Neural progenitor cell (in vitro differentiated cells): ENCODE results near the gene LRP1. TPM values are rescaled to one million over a fixed set of nuclear protein-coding genes. Genes with fewer than 3 reads are reported as not detected.

Source experiments
- DNase-seq: peaks from one replicate; pipeline ENCODE4 v3.0.0-alpha.2; 2016; ENCODE audit warnings: low spot score
- H2AFZ ChIP-seq: fragments of 200-600 bp; sonication (generic); replicated peaks from 2 replicates; pipeline ENCODE4 v1.6.1; 2016; ENCODE audit warnings: antibody characterized with exemption
- H3F3A ChIP-seq: fragments of 200-600 bp; sonication (generic); 2 replicates; pipeline ENCODE4 v1.6.1; 2016; ENCODE audit warnings: antibody characterized with exemption, low read depth
- H3K27ac ChIP-seq: fragments of 200-600 bp; sonication (generic); 2 replicates; pipeline ENCODE4 v1.5.1; 2016; ENCODE audit warnings: mild to moderate bottlenecking
- H3K27me3 ChIP-seq: fragments of 200-600 bp; sonication (generic); 2 replicates; pipeline ENCODE4 v1.6.1; 2016; ENCODE audit warnings: mild to moderate bottlenecking, moderate library complexity
- H3K36me3 ChIP-seq: fragments of 200-600 bp; sonication (generic); 2 replicates; pipeline ENCODE4 v1.5.1; 2016
- H3K4me1 ChIP-seq: fragments of 200-600 bp; sonication (generic); 2 replicates; pipeline ENCODE4 v1.6.1; 2016; ENCODE audit warnings: mixed run types
- H3K4me2 ChIP-seq: fragments of 200-600 bp; sonication (generic); 2 replicates; pipeline ENCODE4 v1.6.1; 2016
- H3K4me3 ChIP-seq: fragments of 200-600 bp; sonication (generic); 2 replicates; pipeline ENCODE4 v1.5.1; 2016
- H3K79me2 ChIP-seq: fragments of 200-600 bp; sonication (generic); 2 replicates; pipeline ENCODE4 v1.6.1; 2016; ENCODE audit warnings: low read depth
- H3K9ac ChIP-seq: fragments of 200-600 bp; sonication (generic); 2 replicates; pipeline ENCODE4 v1.6.1; 2016
- H3K9me3 ChIP-seq: fragments of 200-600 bp; sonication (generic); 2 replicates; pipeline ENCODE4 v1.5.1; 2016; ENCODE audit warnings: low read depth
- H4K20me1 ChIP-seq: fragments of 200-600 bp; sonication (generic); 2 replicates; pipeline ENCODE4 v1.6.1; 2016; ENCODE audit warnings: low read depth
- H3K27ac Mint-ChIP-seq: 3 replicates; pipeline ENCODE4 v1.8.0; 2021; ENCODE audit warnings: mixed read lengths
- H3K27me3 Mint-ChIP-seq: 2 replicates; pipeline ENCODE4 v1.8.0; 2022; ENCODE audit warnings: low read depth, mild to moderate bottlenecking, inconsistent platforms, moderate library complexity, mixed read lengths; ENCODE audit not compliant: insufficient read depth
- H3K36me3 Mint-ChIP-seq: 3 replicates; pipeline ENCODE4 v1.8.0; 2021; ENCODE audit warnings: mixed read lengths
- H3K4me1 Mint-ChIP-seq: 3 replicates; pipeline ENCODE4 v1.8.0; 2021; ENCODE audit warnings: mixed read lengths
- H3K4me3 Mint-ChIP-seq: 3 replicates; pipeline ENCODE4 v1.8.0; 2021; ENCODE audit warnings: mild to moderate bottlenecking, moderate library complexity, mixed read lengths
- H3K9me3 Mint-ChIP-seq: 3 replicates; pipeline ENCODE4 v1.8.0; 2020; ENCODE audit warnings: mixed read lengths
- CTCF ChIP-seq: fragments of 200-600 bp; sonication (generic); IDR thresholded peaks from 2 replicates; pipeline ENCODE4 v1.5.1; 2017; ENCODE audit warnings: antibody characterized with exemption, mild to moderate bottlenecking
- EZH2 ChIP-seq: fragments of 200-600 bp; sonication (generic); IDR thresholded peaks from 2 replicates; pipeline ENCODE4 v1.6.1; 2017; ENCODE audit warnings: antibody characterized with exemption, mild to moderate bottlenecking, moderate library complexity
- EZH2phosphoT487 ChIP-seq: fragments of 200-600 bp; sonication (generic); IDR thresholded peaks from 2 replicates; pipeline ENCODE4 v1.6.1; 2017; ENCODE audit warnings: antibody characterized with exemption
- total RNA-seq: library from RNA; depleted of rRNA; stranded (reverse); fragments of >200 nt; gene quantifications from 2 replicates; pipeline ENCODE4 v1.2.3, GENCODE V29; 2015; ENCODE audit warnings: low replicate concordance

Gene LRP1
- total RNA-seq, 1 donor from 2014 or later = 13.9 TPM

DNA sequence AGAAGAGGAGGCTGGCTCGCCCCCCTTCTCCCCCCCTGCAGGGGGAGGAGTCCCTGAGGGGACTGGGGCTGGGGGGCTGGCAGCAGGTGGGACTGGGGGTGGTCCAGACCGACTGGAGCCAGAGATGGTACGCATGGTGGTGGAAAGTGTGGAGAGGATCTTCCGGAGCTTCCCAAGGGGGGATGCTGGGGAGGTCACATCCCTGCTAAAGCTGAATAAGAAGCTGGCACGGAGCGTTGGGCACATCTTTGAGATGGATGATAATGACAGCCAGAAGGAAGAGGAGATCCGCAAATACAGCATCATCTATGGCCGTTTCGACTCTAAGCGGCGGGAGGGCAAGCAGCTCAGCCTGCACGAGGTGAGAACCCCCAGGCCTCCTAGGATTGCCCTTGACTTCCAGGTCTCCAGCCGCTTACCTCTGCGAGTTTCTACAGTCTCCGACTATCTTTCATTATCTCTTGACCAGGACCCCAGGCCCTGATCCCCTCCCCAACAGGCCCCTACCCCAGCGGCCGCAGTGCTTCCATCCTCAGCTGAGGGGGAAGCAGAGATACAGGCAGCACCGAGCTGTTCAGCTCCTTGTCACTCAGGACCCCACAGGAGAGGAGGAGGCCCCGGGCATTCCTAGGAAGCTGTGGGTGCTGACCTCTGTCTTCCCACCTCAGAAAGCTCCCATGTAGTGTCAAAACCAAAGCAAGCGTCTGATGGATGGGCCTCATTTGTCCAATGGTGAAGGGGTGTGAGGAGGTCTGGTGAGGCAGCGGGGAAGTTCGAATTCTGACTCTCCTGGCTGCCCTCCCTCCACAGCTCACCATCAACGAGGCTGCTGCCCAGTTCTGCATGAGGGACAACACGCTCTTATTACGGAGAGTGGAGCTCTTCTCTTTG, 36.4 kb upstream of the LRP1 start:
- H3K4me1 ChIP-seq = peaks cover 17% of the 10 kb centered on the region
- H3K79me2 ChIP-seq = peaks cover 28% of the 10 kb centered on the region
- TF ChIP-seq EZH2phosphoT487 (no peak), EZH2 (no peak), CTCF (no peak)
- DNase-seq = no peak
- Mint-ChIP-seq H3K4me1 (peaks cover 60% of the 10 kb centered on the region), H3K9me3 (no peaks in the 10 kb centered on the region), H3K4me3 (peak overlapping the region; percentile 95), H3K27me3 (peaks cover 11% of the 10 kb centered on the region), H3K27ac (no peak overlapping the region), H3K36me3 (peaks cover 27% of the 10 kb centered on the region)
- H3K27me3 ChIP-seq = no peaks in the 10 kb centered on the region
- no peaks in the 10 kb centered on the region for H3K36me3 ChIP-seq
- no peaks in the 10 kb centered on the region for H3K9me3 ChIP-seq
- peaks cover 38% of the 10 kb centered on the region for H4K20me1 ChIP-seq
- H3K27ac ChIP-seq = no peak overlapping the region
- peaks cover 31% of the 10 kb centered on the region for H3F3A ChIP-seq
- no peak overlapping the region for H2AFZ ChIP-seq
- H3K4me2 ChIP-seq = no peak overlapping the region
- H3K9ac ChIP-seq = no peak overlapping the region
- no peak overlapping the region for H3K4me3 ChIP-seq

GRCh38 chr12:57092529-57092862, 35.8 kb upstream of the LRP1 start:
- Mint-ChIP-seq H3K4me1 (peaks cover 60% of the 10 kb centered on the region), H3K4me3 (peak overlapping the region; percentile 77), H3K27ac (peak overlapping the region; percentile 74), H3K36me3 (peaks cover 32% of the 10 kb centered on the region), H3K27me3 (peaks cover 11% of the 10 kb centered on the region), H3K9me3 (no peaks in the 10 kb centered on the region)
- peaks cover 38% of the 10 kb centered on the region for H4K20me1 ChIP-seq
- H3K4me2 ChIP-seq = no peak overlapping the region
- no peak overlapping the region for H3K4me3 ChIP-seq
- no peaks in the 10 kb centered on the region for H3K36me3 ChIP-seq
- no peak overlapping the region for H2AFZ ChIP-seq
- no peaks in the 10 kb centered on the region for H3K9me3 ChIP-seq
- peaks cover 17% of the 10 kb centered on the region for H3K4me1 ChIP-seq
- H3K27me3 ChIP-seq = no peaks in the 10 kb centered on the region
- peaks cover 26% of the 10 kb centered on the region for H3F3A ChIP-seq
- H3K27ac ChIP-seq = no peak overlapping the region
- H3K9ac ChIP-seq = no peak overlapping the region
- no peak for DNase-seq
- peaks cover 28% of the 10 kb centered on the region for H3K79me2 ChIP-seq
- TF ChIP-seq EZH2phosphoT487 (no peak), EZH2 (no peak), CTCF (no peak)

GRCh38 chr12:57092876-57093414, 35.3 kb upstream of the LRP1 start:
- Histone ChIP-seq H3K36me3 (no peaks in the 10 kb centered on the region), H3K27me3 (no peaks in the 10 kb centered on the region), H3K79me2 (peaks cover 28% of the 10 kb centered on the region), H3K4me3 (no peak overlapping the region), H4K20me1 (peaks cover 38% of the 10 kb centered on the region), H3K27ac (no peak overlapping the region), H3K9ac (no peak overlapping the region), H3K4me1 (peaks cover 17% of the 10 kb centered on the region), H3K9me3 (no peaks in the 10 kb centered on the region), H3K4me2 (no peak overlapping the region), H2AFZ (no peak overlapping the region), H3F3A (peaks cover 22% of the 10 kb centered on the region)
- no peak for DNase-seq
- H3K27me3 Mint-ChIP-seq = peaks cover 12% of the 10 kb centered on the region
- H3K4me3 Mint-ChIP-seq = peak overlapping the region; percentile 77
- peaks cover 58% of the 10 kb centered on the region for H3K4me1 Mint-ChIP-seq
- peak overlapping the region; percentile 74 for H3K27ac Mint-ChIP-seq
- no peak for TF ChIP-seq CTCF
- TF ChIP-seq EZH2phosphoT487 = no peak
- no peak for TF ChIP-seq EZH2
- peaks cover 32% of the 10 kb centered on the region for H3K36me3 Mint-ChIP-seq
- H3K9me3 Mint-ChIP-seq = no peaks in the 10 kb centered on the region
